B cell (primary cell): Measurements from ENCODE around the gene OR56A3. TPM values are rescaled to one million over a fixed set of nuclear protein-coding genes. Genes with fewer than 3 reads are reported as not detected.

Source experiments
- ATAC-seq: fragments of 200-7000 bp; cut with Tn5 transposase; one replicate; pipeline ENCODE4 v1.10.0; 2021; ENCODE audit warnings: low read depth, mild to moderate bottlenecking, moderate number of reproducible peaks, moderate library complexity
- CTCF ChIA-PET: fragments of 350-600 bp; sonication (Branson Sonifier 250); formaldehyde crosslinking; loops from one replicate; lab custom pipeline; 2021; ENCODE audit warnings: antibody characterized with exemption, inconsistent platforms; lab: Charles Lee
- POLR2A ChIA-PET: fragments of 350-600 bp; sonication (Branson Sonifier 250); formaldehyde crosslinking; loops from one replicate; lab custom pipeline; 2021; ENCODE audit warnings: antibody characterized with exemption; lab: Charles Lee
- DNase-seq: peaks from one replicate; pipeline ENCODE4 v3.0.0; 2013
- H2AFZ ChIP-seq: 2 replicates; pipeline ENCODE4 v1.6.1; 2012; ENCODE audit warnings: mild to moderate bottlenecking, low read depth, low read length; ENCODE audit not compliant: insufficient read depth, poor library complexity, severe bottlenecking
- H3K27ac ChIP-seq, 2 donors: 1 replicate in 1 of 2; 2 replicates in 1 of 2; pipeline ENCODE4 v1.5.1; 2012 to 2013; ENCODE audit warnings: low read length in 2 of 2, mild to moderate bottlenecking in 2 of 2, moderate library complexity in 1 of 2
- H3K27me3 ChIP-seq, 4 experiments: fragments of 200-600 bp in 1 of 4; sonication (generic) in 1 of 4; replicated peaks in 1 of 4; 1 replicate in 2 of 4; 2 replicates in 2 of 4; pipeline versions ENCODE4 v1.6.1 to v1.7.0; 2013 to 2016; ENCODE audit warnings: low read length in 3 of 4, mild to moderate bottlenecking in 2 of 4, mixed read lengths in 1 of 4, moderate library complexity in 1 of 4; ENCODE audit not compliant: insufficient read depth in 4 of 4, control insufficient read depth in 3 of 4; ENCODE audit errors: control extremely low read depth in 1 of 4
- H3K36me3 ChIP-seq, 2 experiments: replicated peaks in 1 of 2; 1 replicate in 1 of 2; 2 replicates in 1 of 2; pipeline versions ENCODE4 v1.6.1 to v1.7.1; 2013; ENCODE audit warnings: low read length in 1 of 2; ENCODE audit not compliant: insufficient read depth in 2 of 2, control insufficient read depth in 1 of 2; ENCODE audit errors: control extremely low read depth in 1 of 2, extremely low read depth in 1 of 2
- H3K4me1 ChIP-seq, 2 donors: fragments of 200-600 bp in 1 of 2; sonication (generic) in 1 of 2; 1 replicate in 1 of 2; 2 replicates in 1 of 2; pipeline versions ENCODE4 v1.5.1 to v1.6.1; 2013 to 2017; ENCODE audit warnings: low read length in 2 of 2; ENCODE audit not compliant: control insufficient read depth in 2 of 2, insufficient read depth in 2 of 2
- H3K4me2 ChIP-seq: replicated peaks from 2 replicates; pipeline ENCODE3; 2012; ENCODE audit warnings: mild to moderate bottlenecking, low read depth, low read length; ENCODE audit not compliant: poor library complexity, severe bottlenecking
- H3K4me3 ChIP-seq, 5 experiments: fragments of 200-600 bp in 1 of 5; sonication (generic) in 1 of 5; 1 replicate in 3 of 5; 2 replicates in 2 of 5; pipeline versions ENCODE4 v1.5.1 to v1.7.0; 2011 to 2016; ENCODE audit warnings: low read length in 4 of 5, mild to moderate bottlenecking in 4 of 5, low read depth in 2 of 5, control low read depth in 1 of 5, moderate library complexity in 1 of 5; ENCODE audit not compliant: insufficient read depth in 1 of 5; ENCODE audit errors: control extremely low read depth in 1 of 5, extremely low read depth in 1 of 5
- H3K79me2 ChIP-seq: fragments of 200-600 bp; sonication (generic); one replicate; pipeline ENCODE4 v1.6.0; 2016; ENCODE audit warnings: low read length; ENCODE audit not compliant: control insufficient read depth, insufficient read depth
- H3K9ac ChIP-seq: fragments of 200-600 bp; sonication (generic); 2 replicates; pipeline ENCODE4 v1.6.1; 2017; ENCODE audit warnings: mild to moderate bottlenecking, low read length, moderate library complexity
- H3K9me3 ChIP-seq, 3 donors: one replicate each; pipeline versions ENCODE4 v1.6.1 to v1.7.1; 2013; ENCODE audit warnings: low read length in 2 of 3; ENCODE audit not compliant: control insufficient read depth in 2 of 3, insufficient read depth in 1 of 3; ENCODE audit errors: control extremely low read depth in 1 of 3
- H4K20me1 ChIP-seq: 2 replicates; pipeline ENCODE4 v1.6.0; 2012; ENCODE audit warnings: mild to moderate bottlenecking, low read length; ENCODE audit not compliant: insufficient read depth, control insufficient read depth, poor library complexity, severe bottlenecking
- H3K27ac Mint-ChIP-seq: one replicate; pipeline ENCODE4 v1.8.0; 2021; ENCODE audit warnings: mixed read lengths
- H3K27me3 Mint-ChIP-seq: one replicate; pipeline ENCODE4 v1.8.0; 2021; ENCODE audit warnings: mixed read lengths
- H3K4me1 Mint-ChIP-seq: one replicate; pipeline ENCODE4 v1.8.0; 2021; ENCODE audit warnings: mixed read lengths
- H3K4me3 Mint-ChIP-seq: one replicate; pipeline ENCODE4 v1.8.0; 2021; ENCODE audit warnings: mixed read lengths
- H3K9me3 Mint-ChIP-seq: one replicate; pipeline ENCODE4 v1.8.0; 2022; ENCODE audit warnings: mixed read lengths; ENCODE audit not compliant: insufficient read depth
- EZH2 ChIP-seq: IDR thresholded peaks from 2 replicates; pipeline ENCODE4 v1.6.1; 2012; ENCODE audit warnings: borderline replicate concordance, low read depth, mild to moderate bottlenecking, moderate library complexity, low read length; ENCODE audit not compliant: insufficient read depth, poor library complexity, severe bottlenecking
- WGBS: methylation state at CpG from one replicate; pipeline ENCODE4 v1.1.5; 2013; ENCODE audit warnings: missing lambda C conversion rate; ENCODE audit not compliant: insufficient coverage; 5-methylcytosine and 5-hydroxymethylcytosine counted together
- intact Hi-C: fragments of 100-400 bp; cut with micrococcal nuclease; formaldehyde crosslinking; loops from one replicate; pipeline ENCODE4 v1.10.0; 2022
- polyA plus RNA-seq: library from polyadenylated mRNA; depleted of rRNA; stranded (reverse); fragments of >200 nt; gene quantifications from 2 replicates; pipeline ENCODE4 v1.2.3, GENCODE V29; 2012
- total RNA-seq, 2 donors: library from RNA; stranded (reverse); fragments of 120-200 nt in 1 of 2; gene quantifications; 1 replicate in 1 of 2; 2 replicates in 1 of 2; pipeline versions ENCODE4 v1.2.3 to v1.2.4, GENCODE V29; 2013 to 2022
- TF ChIP-seq, protein P1 (sequence below): fragments of 200-600 bp; IDR thresholded peaks from one replicate; pipeline ENCODE4 v1.8.0; 2022; ENCODE audit warnings: antibody characterized with exemption, mild to moderate bottlenecking

OR56A3 gene
- total and polyA plus RNA-seq, 2 donors (not counting 1 experiment from before 2014, with no cell fraction given): not detected

DNA sequence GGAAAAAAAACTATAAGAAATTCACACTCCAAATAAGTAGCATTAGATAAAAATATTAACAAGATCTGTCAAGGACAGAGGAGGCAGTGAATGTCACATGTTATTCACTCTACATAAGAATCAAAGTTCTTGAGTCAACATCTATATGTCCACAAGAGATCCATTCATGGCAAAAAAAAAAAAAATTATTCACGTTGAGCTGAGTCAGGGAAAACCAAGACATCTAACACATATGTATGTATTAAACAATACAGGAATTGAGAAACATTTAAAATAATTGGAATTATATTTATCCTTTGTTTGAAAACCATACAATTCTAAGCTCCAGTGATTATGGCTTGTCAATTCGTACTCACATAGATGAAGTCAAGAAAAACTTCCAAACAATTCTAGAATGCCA, 24.9 kb downstream of the OR56A3 start:
- DNase-seq: no peak
- H3K36me3 ChIP-seq: no peaks in the 10 kb centered on the region
- no CpG with 5 or more reads among the region's 2 CpGs for WGBS
- H4K20me1 ChIP-seq: no peaks in the 10 kb centered on the region
- Mint-ChIP-seq H3K4me3 (no peak overlapping the region), H3K9me3 (peaks cover 11% of the 10 kb centered on the region), H3K27me3 (peaks cover 4% of the 10 kb centered on the region), H3K4me1 (no peaks in the 10 kb centered on the region), H3K27ac (no peak overlapping the region)
- intact Hi-C loops: no loop called here
- no peak overlapping the region for H3K4me2 ChIP-seq
- H3K9ac ChIP-seq: no peak overlapping the region
- no peaks in the 10 kb centered on the region for H3K4me1 ChIP-seq
- H3K4me3 ChIP-seq: no peak overlapping the region
- no peaks in the 10 kb centered on the region for H3K79me2 ChIP-seq
- H2AFZ ChIP-seq: no peak overlapping the region
- H3K9me3 ChIP-seq: peaks cover 3 to 4% (median 4%) of the 10 kb centered on the region in 3 donors
- no peak overlapping the region for H3K27ac ChIP-seq
- ChIA-PET CTCF (no interaction called here), POLR2A (no interaction called here)
- no peak for ATAC-seq
- no peaks in the 10 kb centered on the region for H3K27me3 ChIP-seq
- no peak for TF ChIP-seq EZH2
- TF ChIP-seq, protein P1, sequence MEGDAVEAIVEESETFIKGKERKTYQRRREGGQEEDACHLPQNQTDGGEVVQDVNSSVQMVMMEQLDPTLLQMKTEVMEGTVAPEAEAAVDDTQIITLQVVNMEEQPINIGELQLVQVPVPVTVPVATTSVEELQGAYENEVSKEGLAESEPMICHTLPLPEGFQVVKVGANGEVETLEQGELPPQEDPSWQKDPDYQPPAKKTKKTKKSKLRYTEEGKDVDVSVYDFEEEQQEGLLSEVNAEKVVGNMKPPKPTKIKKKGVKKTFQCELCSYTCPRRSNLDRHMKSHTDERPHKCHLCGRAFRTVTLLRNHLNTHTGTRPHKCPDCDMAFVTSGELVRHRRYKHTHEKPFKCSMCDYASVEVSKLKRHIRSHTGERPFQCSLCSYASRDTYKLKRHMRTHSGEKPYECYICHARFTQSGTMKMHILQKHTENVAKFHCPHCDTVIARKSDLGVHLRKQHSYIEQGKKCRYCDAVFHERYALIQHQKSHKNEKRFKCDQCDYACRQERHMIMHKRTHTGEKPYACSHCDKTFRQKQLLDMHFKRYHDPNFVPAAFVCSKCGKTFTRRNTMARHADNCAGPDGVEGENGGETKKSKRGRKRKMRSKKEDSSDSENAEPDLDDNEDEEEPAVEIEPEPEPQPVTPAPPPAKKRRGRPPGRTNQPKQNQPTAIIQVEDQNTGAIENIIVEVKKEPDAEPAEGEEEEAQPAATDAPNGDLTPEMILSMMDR: no peak

DNA sequence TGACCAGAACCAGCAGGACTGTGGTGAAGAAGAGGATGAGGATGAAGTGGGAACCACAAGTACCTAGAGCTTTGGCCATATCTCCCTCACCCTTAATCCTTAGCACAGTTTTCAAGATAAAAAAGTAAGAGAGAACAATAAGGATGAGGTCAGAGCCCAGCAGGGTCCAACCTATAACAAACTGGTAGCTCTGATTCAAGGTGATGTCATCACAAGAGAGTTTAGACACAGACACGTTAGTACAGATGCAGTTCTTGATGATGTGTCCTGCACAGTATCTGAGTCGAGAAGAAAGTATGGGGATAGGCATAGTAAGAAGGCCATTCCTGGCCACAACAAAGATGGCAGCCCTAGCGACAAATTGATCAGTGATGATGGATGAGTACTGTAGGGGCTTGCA, 25.7 kb downstream of the OR56A3 start:
- WGBS: 89% methylated on average over 3 of the region's 3 CpGs
- no peak for ATAC-seq
- no peak overlapping the region for H2AFZ ChIP-seq
- intact Hi-C loops: no loop called here
- H3K9me3 Mint-ChIP-seq: peaks cover 8% of the 10 kb centered on the region
- no peaks in the 10 kb centered on the region for H3K4me1 ChIP-seq
- H3K27ac Mint-ChIP-seq: no peak overlapping the region
- POLR2A ChIA-PET: no interaction called here
- no peak overlapping the region for H3K4me3 ChIP-seq
- no peaks in the 10 kb centered on the region for H3K79me2 ChIP-seq
- no peak for DNase-seq
- H3K4me2 ChIP-seq: no peak overlapping the region
- no peak overlapping the region for H3K9ac ChIP-seq
- TF ChIP-seq, protein P1: no peak
- no peak for TF ChIP-seq EZH2
- H3K9me3 ChIP-seq: peaks cover 3 to 4% (median 4%) of the 10 kb centered on the region in 3 donors
- H3K4me1 Mint-ChIP-seq: no peaks in the 10 kb centered on the region
- peaks cover 4% of the 10 kb centered on the region for H3K27me3 Mint-ChIP-seq
- no peaks in the 10 kb centered on the region for H3K36me3 ChIP-seq
- no peaks in the 10 kb centered on the region for H3K27me3 ChIP-seq
- no peak overlapping the region for H3K4me3 Mint-ChIP-seq
- no peaks in the 10 kb centered on the region for H4K20me1 ChIP-seq
- CTCF ChIA-PET: no interaction called here
- no peak overlapping the region for H3K27ac ChIP-seq
